K562 (cell line): ENCODE measurements around the gene CELSR1. TPM values are rescaled to one million over a fixed set of nuclear protein-coding genes. Genes with fewer than 3 reads are reported as not detected.

Experiments
- ATAC-seq: fragments of 200-7000 bp; cut with Tn5 transposase; 3 replicates; pipeline ENCODE4 v1.9.1; 2020; ENCODE audit warnings: moderate library complexity
- BruUV-seq: library from RNA; stranded (reverse); fragments of 400-500 nt; replicated peaks from 2 replicates; lab custom pipeline; 2021; lab: Mats Ljungman, UMichigan
- CTCF ChIA-PET: fragments of 300-600 bp; formaldehyde crosslinking; extraction: SDS; loops from one replicate; lab custom pipeline; 2021; ENCODE audit warnings: low intra/inter-chr PET ratio; lab: Yijun Ruan, JAX
- POLR2A ChIA-PET: fragments of 300-600, 350-650 bp; sonication (Branson Sonifier 250); formaldehyde crosslinking; extraction: SDS; loops from one replicate; lab custom pipeline; 2021; ENCODE audit warnings: antibody characterized with exemption, inconsistent platforms; lab: Yijun Ruan, JAX
- DNase-seq, 4 experiments: peaks; one replicate each; pipeline versions ENCODE4 v3.0.0 to v3.0.0-alpha.2; 2011 to 2018; ENCODE audit warnings: low spot score in 3 of 4, mixed read lengths in 3 of 4; ENCODE audit errors: extremely low read depth in 1 of 4
- FAIRE-seq: peaks from 2 replicates; lab custom pipeline; 2011; peaks lifted over from hg19 to GRCh38; lab: Jason Lieb, UNC
- H2AFZ ChIP-seq: 2 replicates; pipeline ENCODE4 v1.6.0; 2011; ENCODE audit warnings: low read depth, low read length, control low read depth, inconsistent platforms
- H3K27ac ChIP-seq: fragments of 200-600 bp; 3 replicates; pipeline ENCODE4 v1.8.0; 2011; ENCODE audit warnings: low read depth, mild to moderate bottlenecking, control low read depth, inconsistent platforms, low read length, moderate library complexity, mixed read lengths; ENCODE audit errors: extremely low read depth
- H3K27me3 ChIP-seq, 2 experiments: fragments of 300-600 bp in 1 of 2; 2 replicates in 1 of 2; 3 replicates in 1 of 2; pipeline versions ENCODE4 v1.6.0 to v1.8.0; 2011; ENCODE audit warnings: inconsistent platforms in 2 of 2, low read length in 2 of 2, mild to moderate bottlenecking in 1 of 2, mixed read lengths in 1 of 2, moderate library complexity in 1 of 2; ENCODE audit not compliant: control insufficient read depth in 2 of 2, insufficient read depth in 2 of 2
- H3K36me3 ChIP-seq: fragments of 300-600 bp; 3 replicates; pipeline ENCODE4 v1.8.0; 2011; ENCODE audit warnings: mild to moderate bottlenecking, low read length, inconsistent platforms; ENCODE audit not compliant: control insufficient read depth, insufficient read depth
- H3K4me1 ChIP-seq, 2 experiments: fragments of 200-600 bp in 1 of 2; replicated peaks in 1 of 2; 2 replicates in 1 of 2; 3 replicates in 1 of 2; pipeline versions ENCODE4 v1.5.1 to v1.8.0; 2011; ENCODE audit warnings: inconsistent platforms in 2 of 2, low read length in 2 of 2, mild to moderate bottlenecking in 1 of 2, mixed read lengths in 1 of 2, moderate library complexity in 1 of 2; ENCODE audit not compliant: control insufficient read depth in 2 of 2, insufficient read depth in 2 of 2
- H3K4me2 ChIP-seq: 2 replicates; pipeline ENCODE4 v1.6.1; 2011; ENCODE audit warnings: low read length, control low read depth, inconsistent platforms, mixed read lengths; ENCODE audit not compliant: insufficient read depth
- H3K4me3 ChIP-seq: fragments of 200-600 bp; sonication (generic), shearing (Covaris generic); 2 replicates; pipeline ENCODE4 v1.5.1; 2016; ENCODE audit warnings: control low read depth, inconsistent platforms
- H3K79me2 ChIP-seq: fragments of 200-600 bp; 3 replicates; pipeline ENCODE4 v1.8.0; 2011; ENCODE audit warnings: low read length, inconsistent platforms; ENCODE audit not compliant: control insufficient read depth, insufficient read depth
- H3K9ac ChIP-seq, 2 experiments: 2 replicates each; pipeline versions ENCODE4 v1.6.0 to v1.6.1; 2011; ENCODE audit warnings: low read depth in 2 of 2, low read length in 2 of 2, control low read depth in 1 of 2, inconsistent platforms in 1 of 2, mild to moderate bottlenecking in 1 of 2, mixed read lengths in 1 of 2; ENCODE audit not compliant: insufficient read depth in 1 of 2
- H3K9me1 ChIP-seq: one replicate; pipeline ENCODE4 v1.6.0; 2011; ENCODE audit warnings: inconsistent platforms, mild to moderate bottlenecking, low read length, moderate library complexity; ENCODE audit not compliant: control insufficient read depth, insufficient read depth
- H3K9me3 ChIP-seq: replicated peaks from 2 replicates; pipeline ENCODE4 v1.5.1; 2011; ENCODE audit warnings: low read depth, low read length, inconsistent platforms; ENCODE audit not compliant: control insufficient read depth, insufficient read depth
- H4K20me1 ChIP-seq: replicated peaks from 2 replicates; pipeline ENCODE4 v1.6.1; 2011; ENCODE audit warnings: low read length, inconsistent platforms, mixed read lengths; ENCODE audit not compliant: control insufficient read depth, insufficient read depth
- CHD1 ChIP-seq: fragments of 200-600 bp; sonication (generic); IDR thresholded peaks from one replicate; pipeline ENCODE4 v1.6.1; 2012; ENCODE audit warnings: mild to moderate bottlenecking, moderate library complexity, low read length, inconsistent platforms
- EWSR1 ChIP-seq: fragments of 450-650 bp; IDR thresholded peaks from 2 replicates; pipeline ENCODE4 v1.6.1; 2018; ENCODE audit warnings: borderline replicate concordance, mild to moderate bottlenecking, low read depth, moderate library complexity; ENCODE audit not compliant: partially characterized antibody
- JUN ChIP-seq, 2 experiments: sonication (generic) in 1 of 2; formaldehyde crosslinking in 1 of 2; IDR thresholded peaks; 2 replicates each; pipeline versions ENCODE4 v1.6.1 to v1.8.0; 2012 to 2022; ENCODE audit warnings: borderline replicate concordance in 2 of 2, mild to moderate bottlenecking in 2 of 2, improper control_type of control experiment in 1 of 2, low read depth in 1 of 2, low read length in 1 of 2, missing genetic modification reagents in 1 of 2
- MAX ChIP-seq: sonication (generic); formaldehyde crosslinking; IDR thresholded peaks from 2 replicates; pipeline ENCODE4 v1.9.0; 2022; ENCODE audit warnings: mild to moderate bottlenecking, missing genetic modification reagents
- MEIS2 ChIP-seq: fragments of 450-650 bp; IDR thresholded peaks from 2 replicates; pipeline ENCODE4 v1.6.1; 2014; ENCODE audit warnings: mild to moderate bottlenecking; ENCODE audit not compliant: partially characterized antibody
- POLR2G ChIP-seq: fragments of 200-400 bp; formaldehyde crosslinking; IDR thresholded peaks from 2 replicates; pipeline ENCODE4 v1.6.1; 2017; ENCODE audit warnings: low read depth, mild to moderate bottlenecking, antibody characterized with exemption, low read length, moderate library complexity
- SAFB2 ChIP-seq: fragments of 200-400 bp; formaldehyde crosslinking; IDR thresholded peaks from 2 replicates; pipeline ENCODE4 v1.6.1; 2018; ENCODE audit warnings: borderline replicate concordance, low read length, low read depth, moderate library complexity; ENCODE audit not compliant: severe bottlenecking
- ZBTB17 ChIP-seq: fragments of 450-650 bp; formaldehyde crosslinking; IDR thresholded peaks from 2 replicates; pipeline ENCODE4 v1.4.0; 2020; ENCODE audit warnings: mild to moderate bottlenecking
- ZNF347 ChIP-seq: fragments of 450-650 bp; formaldehyde crosslinking; IDR thresholded peaks from 2 replicates; pipeline ENCODE4 v1.4.0; 2020; ENCODE audit warnings: low read depth, mild to moderate bottlenecking, moderate library complexity
- WGBS: fragments of 100-300 bp; shearing (Covaris generic); methylation state at CpG from one replicate; pipeline ENCODE4 v1.1.6; 2016; ENCODE audit warnings: low coverage, mixed read lengths; ENCODE audit not compliant: insufficient coverage; ENCODE audit errors: missing lambda C conversion rate; 5-methylcytosine and 5-hydroxymethylcytosine counted together
- in situ Hi-C: fragments of 300-500 bp; cut with MboI; formaldehyde crosslinking; loops from 4 replicates; pipeline ENCODE4 v1.15.0; 2018; ENCODE audit warnings: inconsistent platforms, mixed read lengths
- intact Hi-C: fragments of 100-400 bp; cut with micrococcal nuclease; formaldehyde crosslinking; loops from 2 replicates; pipeline ENCODE4 v1.14.2; 2022
- polyA plus RNA-seq, 8 experiments: library from polyadenylated mRNA; depleted of rRNA in 4 of 8; stranded (reverse) in 5 of 8; unstranded in 3 of 8; fragments of >200 nt; fragmentation: Nextera tagmentation in 2 of 8; fragmentation: Illumina TruSeq in 1 of 8; extraction: Ambion mirVana in 2 of 8; extraction: Trizol in 1 of 8; gene quantifications; 2 replicates each; pipeline versions ENCODE4 v1.2.1 to v1.2.3, GENCODE V29; 2011 to 2014; ENCODE audit warnings: inconsistent platforms in 1 of 8, missing spikeins in 1 of 8
- total RNA-seq, 7 experiments: library from RNA; depleted of rRNA in 6 of 7; stranded (reverse); fragments of >200 nt in 6 of 7; fragmentation: Illumina TruSeq in 2 of 7; extraction: Trizol in 2 of 7; gene quantifications; 2 replicates each; pipeline versions ENCODE4 v1.2.1 to v1.2.3, GENCODE V29; 2011 to 2021; ENCODE audit warnings: low replicate concordance in 1 of 7

Gene CELSR1
- total and polyA plus RNA-seq, 9 of the 15 experiments (the other 6 are each of a cell fraction or from before 2014, with no cell fraction given) = under 0.01 to 0.09 TPM; not detected in 7

GRCh38 chr22:46421267-46421666 lies 116.2 kb downstream of the CELSR1 start (continued):
- TF ChIP-seq EWSR1 (no peak), ZNF347 (CRISPR knock-in tag) (no peak), ZBTB17 (CRISPR knock-in tag) (no peak)
- TF ChIP-seq, all 486 proteins: peak for 0

- intact Hi-C loops = no loop called here
- Histone ChIP-seq H3K4me1 (no peaks in the 10 kb centered on the region), H4K20me1 (no peaks in the 10 kb centered on the region), H3K9me3 (no peaks in the 10 kb centered on the region), H3K27me3 (peaks cover 5 to 51% of the 10 kb centered on the region in 2 experiments; a peak in 4 of 5 replicates), H3K4me2 (no peak overlapping the region; the same call in 1 of the 2 replicates), H3K9me1 (no peaks in the 10 kb centered on the region), H3K4me3 (no peak overlapping the region), H3K36me3 (no peaks in the 10 kb centered on the region), H3K79me2 (no peaks in the 10 kb centered on the region), H2AFZ (no peak overlapping the region), H3K9ac (no peak overlapping the region), H3K27ac (no peak overlapping the region)
- ChIA-PET POLR2A (no interaction called here), CTCF (no interaction called here)
- TF ChIP-seq MEIS2 (no peak), SAFB2 (no peak), JUN (IDR thresholded peaks at IDR 0.05; ENCODE audit: borderline replicate concordance, low read depth, low read length) (no peak), JUN (CRISPR knock-in tag; IDR thresholded peaks at IDR 0.05; ENCODE audit: borderline replicate concordance) (no peak), CHD1 (no peak), POLR2G (no peak), MAX (CRISPR knock-in tag) (0 out of 2 replicates have a peak, but pooled peaks have one; percentile 6)
- BruUV-seq = no TSS peak
- no peak for ATAC-seq
- no peak for DNase-seq
- no peak for FAIRE-seq
- WGBS = 15% methylated on average over 27 of the region's 27 CpGs
- in situ Hi-C loops = no loop called here
These were observed 117.5 kb downstream of the CELSR1 start for GRCh38 chr22:46419754-46420571.
